Lower lobe of right lung (tissue), 2 donors: ENCODE results near the gene ARMC5. TPM values are rescaled to one million over a fixed set of nuclear protein-coding genes. Genes with fewer than 3 reads are reported as not detected.

Source experiments
- ATAC-seq, 2 donors: fragments of 200-7000 bp; cut with Tn5 transposase; one replicate each; pipeline ENCODE4 v1.9.1; 2020 to 2022; ENCODE audit warnings: mild to moderate bottlenecking in 2 of 2, moderate library complexity in 2 of 2
- DNase-seq: peaks from one replicate; pipeline ENCODE4 v3.0.0-alpha.2; 2020
- H3K27ac ChIP-seq: fragments of 200-600 bp; one replicate; pipeline ENCODE4 v1.8.0; 2022
- H3K27me3 ChIP-seq: fragments of 200-600 bp; one replicate; pipeline ENCODE4 v1.8.0; 2022; ENCODE audit warnings: low read depth
- H3K36me3 ChIP-seq: fragments of 200-600 bp; one replicate; pipeline ENCODE4 v1.8.0; 2022; ENCODE audit warnings: mild to moderate bottlenecking
- H3K4me1 ChIP-seq: fragments of 200-600 bp; one replicate; pipeline ENCODE4 v1.8.0; 2022
- H3K4me3 ChIP-seq: fragments of 200-600 bp; one replicate; pipeline ENCODE4 v1.8.0; 2022; ENCODE audit warnings: mild to moderate bottlenecking
- H3K9me3 ChIP-seq: fragments of 200-600 bp; one replicate; pipeline ENCODE4 v1.8.0; 2022
- CTCF ChIP-seq: fragments of 200-600 bp; IDR thresholded peaks from one replicate; pipeline ENCODE4 v1.8.0; 2022; ENCODE audit warnings: antibody characterized with exemption, mild to moderate bottlenecking
- intact Hi-C: fragments of 100-400 bp; cut with DNase I; formaldehyde crosslinking; loops from one replicate; pipeline ENCODE4 v1.11.0; 2022
- total RNA-seq: library from RNA; stranded (reverse); fragmentation: NEBNext Ultra II Directional; extraction: Animal tissue kit (Norgen Biotek cat#: 25700); gene quantifications from one replicate; pipeline ENCODE4 v1.2.1, GENCODE V29; 2021
- donor health status: DM: no; HTN: yes; CAD: no; lungs with severe emphysema.

The ARMC5 gene
- total RNA-seq, 1 donor from 2014 or later, result 9.6 TPM

- Histone ChIP-seq H3K27me3 (no peaks in the 10 kb centered on the region), H3K4me3 (peak overlapping the region; percentile 76), H3K4me1 (peaks cover 47% of the 10 kb centered on the region), H3K27ac (peak overlapping the region; percentile 99), H3K9me3 (no peaks in the 10 kb centered on the region), H3K36me3 (peaks cover 39% of the 10 kb centered on the region)
- peak; percentile 100 for DNase-seq
- intact Hi-C loops, result no loop called here
- TF ChIP-seq CTCF, result no peak
- peak; percentile 93 to 97 for ATAC-seq
These were observed 633 bp downstream of the ARMC5 start for GRCh38 chr16:31459687-31460581.

GRCh38 chr16:31460582-31461002, 1.3 kb downstream of the ARMC5 start:
- DNase-seq, result no peak
- peak; percentile 65 for TF ChIP-seq CTCF
- Histone ChIP-seq H3K4me3 (peak overlapping the region; percentile 76), H3K4me1 (peaks cover 41% of the 10 kb centered on the region), H3K36me3 (peaks cover 42% of the 10 kb centered on the region), H3K27me3 (no peaks in the 10 kb centered on the region), H3K27ac (peak overlapping the region; percentile 99), H3K9me3 (no peaks in the 10 kb centered on the region)
- no peak for ATAC-seq
- intact Hi-C loops, result no loop called here

GRCh38 chr16:31461201-31461920, 2.1 kb downstream of the ARMC5 start:
- ATAC-seq, result no peak
- intact Hi-C loops, result no loop called here
- Histone ChIP-seq H3K9me3 (no peaks in the 10 kb centered on the region), H3K27me3 (no peaks in the 10 kb centered on the region), H3K4me3 (no peak overlapping the region), H3K36me3 (peaks cover 47% of the 10 kb centered on the region), H3K27ac (no peak overlapping the region), H3K4me1 (peaks cover 34% of the 10 kb centered on the region)
- TF ChIP-seq CTCF, result no peak
- no peak for DNase-seq

- Histone ChIP-seq H3K36me3 (peaks cover 54% of the 10 kb centered on the region), H3K27me3 (no peaks in the 10 kb centered on the region), H3K9me3 (no peaks in the 10 kb centered on the region), H3K4me3 (no peak overlapping the region), H3K4me1 (peaks cover 26% of the 10 kb centered on the region), H3K27ac (no peak overlapping the region)
- no peak for ATAC-seq
- TF ChIP-seq CTCF, result no peak
- intact Hi-C loops, result no loop called here
- DNase-seq, result peak; percentile 46
These were observed 2.9 kb downstream of the ARMC5 start for GRCh38 chr16:31461921-31462804.

- H3K9me3 ChIP-seq, result no peaks in the 10 kb centered on the region
- peak; percentile 45 for DNase-seq
- peaks cover 54% of the 10 kb centered on the region for H3K36me3 ChIP-seq
- H3K4me1 ChIP-seq, result peaks cover 13% of the 10 kb centered on the region
- intact Hi-C loops, result no loop called here
- H3K4me3 ChIP-seq, result no peak overlapping the region
- no peaks in the 10 kb centered on the region for H3K27me3 ChIP-seq
- ATAC-seq, result no peak
- TF ChIP-seq CTCF, result no peak
- no peak overlapping the region for H3K27ac ChIP-seq
These were observed 5.1 kb downstream of the ARMC5 start for GRCh38 chr16:31464348-31464769.
